Type B pancreatic cell (in vitro differentiated cells): ENCODE data around the gene CORIN. TPM values are rescaled to one million over a fixed set of nuclear protein-coding genes. Genes with fewer than 3 reads are reported as not detected.

Source experiments
- DNase-seq: peaks from one replicate; pipeline ENCODE4 v3.0.0; 2021; ENCODE audit warnings: mixed read lengths; ENCODE audit not compliant: unreplicated experiment; ENCODE audit errors: extremely low spot score
- H3K27ac Mint-ChIP-seq: 2 replicates; pipeline ENCODE4 v1.8.0; 2021; ENCODE audit warnings: mild to moderate bottlenecking, mixed read lengths
- H3K27me3 Mint-ChIP-seq: 2 replicates; pipeline ENCODE4 v1.8.0; 2021; ENCODE audit warnings: mixed read lengths
- H3K36me3 Mint-ChIP-seq: 2 replicates; pipeline ENCODE4 v1.8.0; 2021; ENCODE audit warnings: mixed read lengths
- H3K4me1 Mint-ChIP-seq: one replicate; pipeline ENCODE4 v1.8.0; 2021; ENCODE audit warnings: mixed read lengths; ENCODE audit not compliant: unreplicated experiment
- H3K4me3 Mint-ChIP-seq: 2 replicates; pipeline ENCODE4 v1.8.0; 2021; ENCODE audit warnings: mild to moderate bottlenecking, mixed read lengths
- H3K9me3 Mint-ChIP-seq: 2 replicates; pipeline ENCODE4 v1.8.0; 2021; ENCODE audit warnings: mixed read lengths
- CTCF ChIP-seq: fragments of 200-600 bp; sonication (generic); conservative IDR thresholded peaks from 2 replicates; pipeline ENCODE4 v1.5.0; 2021; ENCODE audit warnings: antibody characterized with exemption, mild to moderate bottlenecking
- total RNA-seq: library from RNA; stranded (reverse); gene quantifications from 2 replicates; pipeline ENCODE4 v1.2.1, GENCODE V29; 2021; ENCODE audit warnings: low replicate concordance

Gene CORIN
- total RNA-seq, 1 donor from 2014 or later, result 34.6 TPM

GRCh38 chr4:47791965-47792364, 45.9 kb downstream of the CORIN start:
- Mint-ChIP-seq H3K36me3 (no peaks in the 10 kb centered on the region), H3K27ac (no peak overlapping the region), H3K9me3 (no peaks in the 10 kb centered on the region), H3K4me1 (no peaks in the 10 kb centered on the region), H3K27me3 (no peaks in the 10 kb centered on the region), H3K4me3 (no peak overlapping the region)
- no peak for TF ChIP-seq CTCF
- DNase-seq, result no peak

- H3K4me3 Mint-ChIP-seq, result no peak overlapping the region
- no peaks in the 10 kb centered on the region for H3K36me3 Mint-ChIP-seq
- H3K9me3 Mint-ChIP-seq, result no peaks in the 10 kb centered on the region
- peaks cover 3% of the 10 kb centered on the region for H3K4me1 Mint-ChIP-seq
- no peak for DNase-seq
- H3K27ac Mint-ChIP-seq, result no peak overlapping the region
- no peaks in the 10 kb centered on the region for H3K27me3 Mint-ChIP-seq
- TF ChIP-seq CTCF, result no peak
Measured at GRCh38 chr4:47790105-47790504, 47.8 kb downstream of the CORIN start.

GRCh38 chr4:47788126-47788525, 49.7 kb downstream of the CORIN start:
- DNase-seq, result no peak
- Mint-ChIP-seq H3K27ac (no peak overlapping the region), H3K4me3 (no peak overlapping the region), H3K9me3 (no peaks in the 10 kb centered on the region), H3K27me3 (no peaks in the 10 kb centered on the region), H3K4me1 (peaks cover 7% of the 10 kb centered on the region), H3K36me3 (no peaks in the 10 kb centered on the region)
- no peak for TF ChIP-seq CTCF

GRCh38 chr4:47786958-47787370, 50.9 kb downstream of the CORIN start:
- H3K27me3 Mint-ChIP-seq, result no peaks in the 10 kb centered on the region
- no peak for DNase-seq
- H3K9me3 Mint-ChIP-seq, result no peaks in the 10 kb centered on the region
- no peak overlapping the region for H3K27ac Mint-ChIP-seq
- no peaks in the 10 kb centered on the region for H3K36me3 Mint-ChIP-seq
- H3K4me3 Mint-ChIP-seq, result no peak overlapping the region
- TF ChIP-seq CTCF, result no peak
- H3K4me1 Mint-ChIP-seq, result peaks cover 7% of the 10 kb centered on the region

- peaks cover 7% of the 10 kb centered on the region for H3K4me1 Mint-ChIP-seq
- no peak overlapping the region for H3K27ac Mint-ChIP-seq
- H3K36me3 Mint-ChIP-seq, result no peaks in the 10 kb centered on the region
- no peak overlapping the region for H3K4me3 Mint-ChIP-seq
- DNase-seq, result no peak
- no peaks in the 10 kb centered on the region for H3K27me3 Mint-ChIP-seq
- no peak for TF ChIP-seq CTCF
- no peaks in the 10 kb centered on the region for H3K9me3 Mint-ChIP-seq
Measured at GRCh38 chr4:47785153-47785552, 52.7 kb downstream of the CORIN start.

GRCh38 chr4:47784222-47784621, 53.6 kb downstream of the CORIN start:
- Mint-ChIP-seq H3K27me3 (no peaks in the 10 kb centered on the region), H3K4me3 (no peak overlapping the region), H3K36me3 (no peaks in the 10 kb centered on the region), H3K9me3 (no peaks in the 10 kb centered on the region), H3K27ac (no peak overlapping the region), H3K4me1 (peaks cover 7% of the 10 kb centered on the region)
- no peak for DNase-seq
- TF ChIP-seq CTCF, result no peak
